Measurements from ENCODE around the gene HNRNPUL2.
"Not testable (repeated sequence)": the region's sequence is repeated elsewhere in the genome, so short reads cannot be mapped to it uniquely, and the experiment has no call there.

The HNRNPUL2 gene

GRCh38 chr11:62727165-62727871, at the start of gene HNRNPUL2:
Gene HNRNPUL2, minus strand, starts transcription at chr11:62727457. Its CDS starts 301 bp downstream, at chr11:62727156.
- DNase-seq (ENCODE audit: low read depth), result peak; percentile 96

DNA sequence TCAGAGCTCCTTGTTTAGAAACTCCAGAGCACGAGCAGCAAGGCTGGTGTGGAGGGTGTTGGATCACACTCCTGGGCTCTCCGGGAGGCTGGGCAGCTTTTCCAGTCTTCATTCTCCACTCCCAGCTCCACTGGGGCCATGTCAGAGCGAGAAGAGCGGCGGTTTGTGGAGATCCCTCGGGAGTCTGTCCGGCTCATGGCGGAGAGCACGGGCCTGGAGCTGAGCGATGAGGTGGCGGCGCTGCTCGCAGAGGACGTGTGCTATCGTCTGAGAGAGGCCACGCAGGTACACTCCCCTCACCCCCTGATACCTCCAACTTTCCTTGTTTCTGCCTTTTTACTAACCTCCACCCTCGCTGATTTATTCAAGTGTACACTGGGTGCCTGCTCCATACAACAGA, 48.4 kb upstream of the HNRNPUL2 start:
- no peak for DNase-seq (ENCODE audit: low read depth)

- no peak for DNase-seq (ENCODE audit: low read depth)
Observed at GRCh38 chr11:62774407-62774806, 47.1 kb upstream of the HNRNPUL2 start.

DNA sequence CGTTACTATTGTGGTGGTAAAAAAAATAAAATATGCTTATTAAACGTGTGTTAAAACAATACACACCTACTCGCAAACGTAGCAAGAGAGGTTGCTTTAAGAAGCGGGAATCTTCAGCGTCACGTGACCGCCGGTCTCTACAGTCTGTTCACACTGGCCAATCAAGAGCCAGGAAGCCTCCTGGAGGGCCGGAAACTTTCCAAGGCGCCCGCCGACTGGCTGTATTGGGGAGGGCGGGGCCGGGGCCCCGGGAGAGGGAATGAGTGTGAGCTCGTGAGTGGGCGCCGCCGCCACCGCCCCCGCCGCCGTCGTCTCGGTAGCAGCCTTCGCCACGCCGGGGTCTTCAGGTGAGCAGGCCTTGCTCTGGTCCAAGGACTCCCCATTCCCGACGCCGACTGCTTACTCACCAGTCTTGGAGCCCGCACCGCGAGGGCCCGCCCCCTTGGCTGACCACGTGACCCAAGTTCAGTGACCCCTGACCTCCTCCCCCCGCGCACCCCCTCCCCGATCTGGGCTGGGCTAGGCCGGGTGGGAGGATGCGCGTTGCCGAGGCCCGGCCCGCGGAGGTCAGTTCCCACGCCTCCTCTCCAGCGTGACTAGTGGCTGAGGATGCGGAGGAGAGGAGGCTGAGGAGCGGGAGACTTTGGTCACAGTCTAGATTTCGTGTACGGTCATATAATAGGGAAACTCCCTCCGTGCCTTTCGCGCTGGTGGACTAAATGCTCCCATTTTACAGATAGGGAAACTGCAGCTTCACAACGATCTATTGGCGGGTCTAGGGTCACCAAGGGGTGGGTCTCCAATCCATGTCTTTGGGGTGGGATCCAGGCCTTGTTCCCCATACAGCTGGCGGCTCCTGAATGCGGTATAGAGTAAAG, 44.1 kb upstream of the HNRNPUL2 start, which contains the start of gene TAF6L:
TSS of gene TAF6L (plus strand) at position 253 of the 878 bp plus-strand sequence. CDS start 4,388 bp downstream, outside the sequence.
- peak; percentile 84 for DNase-seq (ENCODE audit: low read depth)

GRCh38 chr11:62770778-62771143, 43.5 kb upstream of the HNRNPUL2 start:
- no peak for DNase-seq (ENCODE audit: low read depth)

GRCh38 chr11:62760867-62761227, 33.6 kb upstream of the HNRNPUL2 start:
- not testable (repeated sequence) for DNase-seq (ENCODE audit: low read depth)

DNA sequence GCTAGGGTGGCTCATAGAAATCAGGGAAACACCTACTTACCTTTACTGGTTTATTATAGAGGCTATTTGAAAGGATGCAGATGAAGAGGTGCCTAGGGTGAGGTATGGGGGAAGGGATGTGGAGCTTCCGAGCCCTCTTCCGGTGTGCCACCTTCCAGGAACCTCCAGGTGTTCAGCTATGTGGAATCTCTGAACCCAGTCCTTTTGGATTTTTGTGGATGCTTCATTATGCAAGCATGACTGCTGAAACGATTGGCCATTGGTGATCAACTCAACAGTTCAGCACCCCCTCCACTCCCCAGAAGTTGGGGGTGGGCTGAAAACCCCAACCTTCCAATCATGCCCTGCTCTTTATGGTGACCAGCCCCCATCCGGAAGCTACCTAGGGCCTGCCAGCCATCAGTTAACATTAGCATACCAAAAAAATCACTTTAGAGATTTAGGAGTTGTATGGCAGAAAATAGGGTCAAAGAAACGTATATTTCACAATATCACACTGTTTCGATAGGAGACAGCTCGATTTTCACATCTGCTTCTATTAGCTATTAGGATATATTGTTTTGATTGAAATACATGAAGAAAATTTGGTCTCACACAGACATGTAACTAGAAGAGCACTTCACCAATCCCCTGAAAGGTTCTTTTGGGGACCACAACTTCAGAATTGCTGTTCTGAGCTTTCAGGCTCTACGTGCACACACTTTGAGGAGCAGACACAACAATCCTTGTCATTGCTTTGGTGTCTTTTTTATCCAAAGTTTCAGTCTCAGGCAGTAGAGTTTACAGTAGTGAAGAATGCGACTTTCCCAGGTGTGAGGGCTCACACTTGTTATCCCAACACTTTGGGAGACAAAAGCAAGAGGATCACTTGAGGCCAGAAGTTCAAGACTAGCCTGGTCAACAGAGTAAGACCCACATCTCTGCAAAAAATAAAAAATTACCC, 30.9 kb upstream of the HNRNPUL2 start:
- DNase-seq (ENCODE audit: low read depth), result no peak

DNA sequence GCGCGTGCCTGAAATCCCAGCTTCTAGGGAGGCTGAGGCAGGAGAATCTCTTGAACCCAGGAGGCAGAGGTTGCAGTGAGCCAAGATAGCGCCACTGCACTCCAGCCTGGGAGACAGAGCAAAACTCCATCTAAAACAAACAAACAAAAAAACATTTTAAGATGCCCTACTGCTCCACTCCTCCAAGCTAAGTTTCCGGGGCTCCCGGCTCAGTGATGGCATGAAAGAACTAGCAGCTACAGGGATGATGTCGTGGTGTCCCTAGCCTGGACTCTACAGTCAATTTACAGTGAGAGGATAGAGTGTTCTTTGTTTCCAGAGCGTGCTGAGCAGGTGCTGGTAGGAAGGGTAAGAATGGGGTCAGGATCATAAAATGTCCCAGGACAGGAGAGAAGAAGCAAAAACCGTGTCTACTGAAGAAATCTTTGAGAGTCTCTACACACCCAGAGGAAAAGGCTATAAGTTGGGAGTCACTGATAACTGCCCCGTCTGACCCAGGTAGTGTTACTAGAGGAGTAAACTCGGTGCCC, 27.9 kb upstream of the HNRNPUL2 start:
- DNase-seq (ENCODE audit: low read depth), result no peak

- peak; percentile 96 for DNase-seq (ENCODE audit: low read depth)
Observed at GRCh38 chr11:62753736-62754603, 26.7 kb upstream of the HNRNPUL2 start, which contains the start of gene ZBTB3. Gene ZBTB3, minus strand, starts transcription at chr11:62754160. Its CDS starts 496 bp downstream, at chr11:62753664.

DNA sequence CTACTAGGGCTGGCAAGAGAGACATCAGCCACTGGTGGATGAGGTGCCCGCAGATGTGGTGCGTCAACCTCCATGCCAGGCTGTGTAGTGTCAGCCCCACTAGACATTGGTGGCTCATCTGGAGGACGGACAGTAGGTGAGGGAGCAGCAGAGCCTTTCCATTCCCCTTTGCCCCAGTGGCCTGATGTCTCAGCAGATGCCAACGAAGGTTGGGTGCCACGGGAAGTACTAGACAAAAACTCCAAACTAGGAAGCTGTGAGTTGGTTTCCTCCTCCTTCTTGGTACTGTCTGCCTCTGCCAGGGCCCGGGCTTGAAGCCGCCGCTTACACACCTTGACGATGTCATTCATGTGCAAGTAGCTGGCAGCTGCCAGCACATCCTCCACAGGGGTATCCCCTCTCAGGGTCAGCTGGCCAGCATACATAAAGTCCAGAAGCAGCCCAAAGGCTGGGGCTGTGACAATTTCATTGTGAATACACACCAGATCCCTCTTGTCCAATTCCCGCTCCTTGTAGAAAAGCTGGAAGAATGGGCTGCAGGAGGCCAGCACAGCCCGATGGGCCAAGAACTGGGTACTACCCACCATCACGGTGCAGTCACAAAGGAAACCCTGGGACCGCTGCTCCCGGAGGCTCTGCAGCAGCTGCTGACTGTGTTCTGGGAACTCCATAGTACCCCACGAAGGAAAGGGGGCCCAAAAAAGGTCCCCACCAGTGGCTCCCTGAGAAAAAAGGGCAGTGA, 25.9 kb upstream of the HNRNPUL2 start:
- no peak for DNase-seq (ENCODE audit: low read depth)

DNA sequence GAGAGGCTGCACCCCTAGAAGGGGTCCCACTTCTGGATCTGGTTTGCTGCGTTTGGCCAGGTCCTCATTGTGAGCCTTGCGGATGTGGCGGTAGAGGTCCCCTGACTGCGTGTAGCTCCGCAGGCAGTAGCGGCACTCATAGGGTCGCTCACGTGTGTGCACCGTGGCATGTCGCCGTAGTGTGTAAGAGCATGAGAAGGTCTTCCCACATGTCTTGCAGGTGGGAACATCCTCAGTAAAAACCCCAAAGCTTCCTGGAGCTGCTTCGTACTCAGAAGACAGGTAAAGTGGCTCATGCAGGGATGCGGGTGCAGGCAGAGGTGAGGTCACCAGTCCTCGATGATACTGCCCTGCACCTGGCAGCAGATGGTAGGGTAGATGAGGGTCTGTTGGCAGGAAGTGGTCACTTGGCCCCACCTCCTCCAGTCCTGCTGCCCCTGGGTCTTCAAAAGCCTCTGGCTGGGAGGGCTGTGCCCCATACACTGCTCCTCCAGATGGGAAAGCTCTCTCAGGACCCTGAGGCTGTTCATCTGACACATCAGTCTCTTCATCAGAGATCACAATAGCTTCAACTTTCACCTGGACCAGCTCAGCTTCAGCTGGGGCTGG, 25.0 kb upstream of the HNRNPUL2 start:
- no peak for DNase-seq (ENCODE audit: low read depth)

GRCh38 chr11:62749931-62750330, 22.7 kb upstream of the HNRNPUL2 start:
- DNase-seq (ENCODE audit: low read depth), result not testable (repeated sequence)

DNA sequence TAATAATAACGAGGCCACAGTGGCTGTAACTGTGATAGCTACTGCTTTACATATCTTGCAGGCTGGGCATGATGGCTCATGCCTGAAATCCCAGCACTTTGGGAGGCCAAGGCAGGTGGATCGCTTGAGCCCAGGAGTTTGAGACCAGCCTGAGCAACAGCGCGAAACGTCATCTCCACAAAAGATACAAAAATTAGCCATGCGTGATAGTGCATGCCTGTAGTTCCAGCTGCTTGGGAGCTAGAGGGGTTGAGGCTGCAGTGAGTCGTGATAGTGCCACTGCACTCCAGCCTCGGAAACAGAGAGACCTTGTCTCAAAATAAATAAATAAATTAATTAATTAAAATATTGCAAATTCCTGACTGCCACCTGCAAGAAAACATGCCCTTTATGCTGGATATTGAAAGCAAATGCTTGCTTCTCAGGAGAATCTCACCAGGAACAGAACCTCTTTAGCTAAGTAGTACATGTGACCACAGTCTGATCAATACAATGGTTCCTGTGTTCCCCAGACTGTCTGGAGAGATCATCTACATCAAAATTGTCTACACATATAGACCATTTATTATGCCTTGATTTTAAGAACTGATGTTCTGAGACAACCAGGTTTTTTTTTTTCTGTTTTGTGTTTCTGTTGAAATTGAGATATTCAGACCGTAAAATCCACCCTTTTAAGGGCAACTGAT, 20.4 kb upstream of the HNRNPUL2 start:
- no peak for DNase-seq (ENCODE audit: low read depth)

GRCh38 chr11:62737196-62737595, 9.9 kb upstream of the HNRNPUL2 start:
- no peak for DNase-seq (ENCODE audit: low read depth)

DNA sequence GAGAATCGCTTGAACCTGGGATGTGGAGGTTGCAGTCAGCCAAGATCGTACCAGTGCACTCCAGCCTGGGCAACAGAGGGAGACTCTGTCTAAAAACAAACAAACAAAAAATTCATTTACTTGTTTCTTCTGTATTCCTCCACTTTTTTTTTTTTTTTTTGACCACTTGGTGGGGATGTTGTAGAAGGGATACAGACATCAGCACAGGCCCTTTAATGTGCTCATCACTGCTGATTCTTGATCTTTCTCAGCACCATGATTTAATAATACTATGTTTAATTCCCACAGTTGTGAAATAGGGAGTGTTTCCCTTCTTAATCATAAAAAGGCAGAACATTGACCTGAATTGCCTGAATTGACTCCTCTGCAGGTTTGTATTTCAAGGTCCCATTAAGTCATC, 5.6 kb upstream of the HNRNPUL2 start:
- DNase-seq (ENCODE audit: low read depth), result no peak

GRCh38 chr11:62730076-62730475, 2.8 kb upstream of the HNRNPUL2 start:
- not testable (repeated sequence) for DNase-seq (ENCODE audit: low read depth)

GRCh38 chr11:62728171-62728988, 1.1 kb upstream of the HNRNPUL2 start, which contains the start of gene TTC9C:
Gene TTC9C, plus strand, starts transcription at chr11:62728486. Its CDS starts 363 bp downstream, at chr11:62728849.
- DNase-seq (ENCODE audit: low read depth), result peak; percentile 74

DNA sequence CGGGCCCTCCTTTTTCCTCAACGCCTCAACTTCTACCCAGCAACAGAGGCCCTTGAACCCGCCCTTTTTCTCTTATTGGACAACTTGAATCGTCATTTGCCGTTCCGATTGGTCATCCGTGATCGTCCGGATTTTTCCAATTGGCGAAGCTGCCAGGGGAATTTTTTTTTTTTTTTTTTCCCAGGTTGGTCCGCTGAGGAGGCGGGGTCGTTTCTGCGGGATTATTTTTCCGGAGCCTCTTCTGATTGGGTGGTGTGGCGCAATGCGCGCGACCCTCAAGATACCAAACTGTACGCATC, 564 bp upstream of the HNRNPUL2 start:
- DNase-seq (ENCODE audit: low read depth), result peak; percentile 74

All from activated gamma-delta T cell treated with anti-CD3 and anti-CD28 coated beads, Interleukin-2, amount 50 U/mL, for 16 hours (primary cell).